Measurements from ENCODE around the gene FIGNL1. TPM values are rescaled to one million over a fixed set of nuclear protein-coding genes. Genes with fewer than 3 reads are reported as not detected.

Gene FIGNL1
- total RNA-seq, 2 donors from 2014 or later = 28.0 to 38.2 TPM

DNA sequence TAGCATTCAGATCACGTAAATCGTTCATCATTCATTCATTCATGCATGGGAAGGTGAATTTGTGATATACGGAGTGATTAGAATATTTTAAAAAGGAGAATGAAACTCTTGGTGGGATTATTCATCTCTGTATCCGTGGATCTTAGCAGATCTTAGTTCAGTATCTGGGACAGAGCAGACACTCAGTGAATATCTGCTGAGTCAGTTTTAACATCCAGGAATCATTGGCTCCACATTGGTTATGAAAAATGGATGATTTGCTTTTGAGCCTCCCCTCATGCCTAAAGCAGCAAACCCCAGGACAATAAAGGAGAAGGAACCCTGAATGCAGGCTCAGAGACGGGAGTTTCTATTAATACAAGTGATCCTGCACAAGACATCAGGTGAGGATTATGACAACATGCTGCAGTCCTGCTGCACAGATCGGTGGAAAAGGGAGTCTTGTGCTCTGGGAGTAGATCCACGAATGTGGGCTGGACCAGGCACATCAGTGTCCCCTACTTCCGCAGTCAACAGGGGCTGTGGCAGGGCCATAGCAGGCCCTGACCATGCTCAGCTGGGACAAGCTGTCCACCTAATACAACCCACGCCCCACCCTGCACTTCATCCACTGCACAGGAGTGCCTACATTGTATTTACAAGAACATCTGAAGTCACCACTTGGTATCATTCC lies 26.9 kb upstream of the FIGNL1 start:
- no peak overlapping the region for H3K27ac Mint-ChIP-seq
- no peak overlapping the region for H3K4me3 ChIP-seq (ENCODE audit: low read length)
- no peak overlapping the region for H3K9ac ChIP-seq (ENCODE audit: extremely low read depth, low read length, poor library complexity, severe bottlenecking)
- H3K36me3 ChIP-seq (ENCODE audit: control insufficient read depth, insufficient read depth, low read length) = no peaks in the 10 kb centered on the region
- WGBS, 2 experiments (ENCODE audit: insufficient coverage in 1 of 2, insufficient read length in 1 of 2) = 93 to 100% methylated on average over 3 to 9 of the region's 9 CpGs
- H3K27me3 ChIP-seq (ENCODE audit: control insufficient read depth, insufficient read depth, low read length, poor library complexity, severe bottlenecking) = no peaks in the 10 kb centered on the region
- H3K4me1 ChIP-seq (ENCODE audit: control insufficient read depth, insufficient read depth, low read length) = peaks cover 9% of the 10 kb centered on the region
- DNase-seq = no peak
- no peaks in the 10 kb centered on the region for H3K9me3 Mint-ChIP-seq
- H3K4me3 Mint-ChIP-seq = no peak overlapping the region
- no peaks in the 10 kb centered on the region for H3K36me3 Mint-ChIP-seq (ENCODE audit: low read depth)
- H3K27ac ChIP-seq (ENCODE audit: low read depth, low read length) = no peak overlapping the region
- no peaks in the 10 kb centered on the region for H3K9me3 ChIP-seq (ENCODE audit: control insufficient read depth, low read length)
- H3K4me1 Mint-ChIP-seq = peaks cover 39% of the 10 kb centered on the region
- TF ChIP-seq, protein P1, sequence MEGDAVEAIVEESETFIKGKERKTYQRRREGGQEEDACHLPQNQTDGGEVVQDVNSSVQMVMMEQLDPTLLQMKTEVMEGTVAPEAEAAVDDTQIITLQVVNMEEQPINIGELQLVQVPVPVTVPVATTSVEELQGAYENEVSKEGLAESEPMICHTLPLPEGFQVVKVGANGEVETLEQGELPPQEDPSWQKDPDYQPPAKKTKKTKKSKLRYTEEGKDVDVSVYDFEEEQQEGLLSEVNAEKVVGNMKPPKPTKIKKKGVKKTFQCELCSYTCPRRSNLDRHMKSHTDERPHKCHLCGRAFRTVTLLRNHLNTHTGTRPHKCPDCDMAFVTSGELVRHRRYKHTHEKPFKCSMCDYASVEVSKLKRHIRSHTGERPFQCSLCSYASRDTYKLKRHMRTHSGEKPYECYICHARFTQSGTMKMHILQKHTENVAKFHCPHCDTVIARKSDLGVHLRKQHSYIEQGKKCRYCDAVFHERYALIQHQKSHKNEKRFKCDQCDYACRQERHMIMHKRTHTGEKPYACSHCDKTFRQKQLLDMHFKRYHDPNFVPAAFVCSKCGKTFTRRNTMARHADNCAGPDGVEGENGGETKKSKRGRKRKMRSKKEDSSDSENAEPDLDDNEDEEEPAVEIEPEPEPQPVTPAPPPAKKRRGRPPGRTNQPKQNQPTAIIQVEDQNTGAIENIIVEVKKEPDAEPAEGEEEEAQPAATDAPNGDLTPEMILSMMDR (conservative IDR thresholded peaks at IDR 0.05) = no peak
- H3K27me3 Mint-ChIP-seq (ENCODE audit: insufficient read depth) = peaks cover 15% of the 10 kb centered on the region

- Histone ChIP-seq H3K27me3 (ENCODE audit: control insufficient read depth, insufficient read depth, low read length, poor library complexity, severe bottlenecking) (no peaks in the 10 kb centered on the region), H3K27ac (ENCODE audit: low read depth, low read length) (no peak overlapping the region), H3K9me3 (ENCODE audit: control insufficient read depth, low read length) (no peaks in the 10 kb centered on the region), H3K9ac (ENCODE audit: extremely low read depth, low read length, poor library complexity, severe bottlenecking) (no peak overlapping the region), H3K36me3 (ENCODE audit: control insufficient read depth, insufficient read depth, low read length) (no peaks in the 10 kb centered on the region), H3K4me3 (ENCODE audit: low read length) (no peak overlapping the region), H3K4me1 (ENCODE audit: control insufficient read depth, insufficient read depth, low read length) (peaks cover 7% of the 10 kb centered on the region)
- Mint-ChIP-seq H3K4me3 (no peak overlapping the region), H3K4me1 (peaks cover 31% of the 10 kb centered on the region), H3K27me3 (ENCODE audit: insufficient read depth) (peaks cover 15% of the 10 kb centered on the region), H3K36me3 (ENCODE audit: low read depth) (no peaks in the 10 kb centered on the region), H3K27ac (no peak overlapping the region), H3K9me3 (no peaks in the 10 kb centered on the region)
- WGBS, 2 experiments (ENCODE audit: insufficient coverage in 1 of 2, insufficient read length in 1 of 2) = 22 to 51% methylated on average over 4 of the region's 4 CpGs
- TF ChIP-seq, protein P1 (conservative IDR thresholded peaks at IDR 0.05) = no peak
- peak; percentile 66 for DNase-seq
Measured at GRCh38 chr7:50475340-50475739, 25.2 kb upstream of the FIGNL1 start.

GRCh38 chr7:50474382-50475160 lies 24.4 kb upstream of the FIGNL1 start:
- H3K9me3 ChIP-seq (ENCODE audit: control insufficient read depth, low read length) = no peaks in the 10 kb centered on the region
- Mint-ChIP-seq H3K36me3 (ENCODE audit: low read depth) (no peaks in the 10 kb centered on the region), H3K27me3 (ENCODE audit: insufficient read depth) (peaks cover 15% of the 10 kb centered on the region), H3K4me3 (no peak overlapping the region), H3K9me3 (no peaks in the 10 kb centered on the region), H3K27ac (no peak overlapping the region), H3K4me1 (peaks cover 31% of the 10 kb centered on the region)
- no peaks in the 10 kb centered on the region for H3K27me3 ChIP-seq (ENCODE audit: control insufficient read depth, insufficient read depth, low read length, poor library complexity, severe bottlenecking)
- TF ChIP-seq, protein P1 (conservative IDR thresholded peaks at IDR 0.05) = no peak
- WGBS, 2 experiments (ENCODE audit: insufficient coverage in 1 of 2, insufficient read length in 1 of 2) = 77 to 79% methylated on average over 7 to 8 of the region's 8 CpGs
- no peaks in the 10 kb centered on the region for H3K36me3 ChIP-seq (ENCODE audit: control insufficient read depth, insufficient read depth, low read length)
- no peak overlapping the region for H3K9ac ChIP-seq (ENCODE audit: extremely low read depth, low read length, poor library complexity, severe bottlenecking)
- no peak for DNase-seq
- no peak overlapping the region for H3K4me3 ChIP-seq (ENCODE audit: low read length)
- H3K27ac ChIP-seq (ENCODE audit: low read depth, low read length) = no peak overlapping the region
- H3K4me1 ChIP-seq (ENCODE audit: control insufficient read depth, insufficient read depth, low read length) = peaks cover 5% of the 10 kb centered on the region
